Body of pancreas (tissue), 4 donors: ENCODE results near the gene GPN1.

Experiments used
- CTCF ChIP-seq, 7 experiments: fragments of 450-650 bp in 4 of 7; fragments of 200-600 bp in 3 of 7; sonication (generic) in 3 of 7; IDR thresholded peaks; one replicate each; pipeline ENCODE4 v1.5.1; 2016 to 2019; ENCODE audit warnings: antibody characterized with exemption in 7 of 7
- POLR2A ChIP-seq, 3 donors: fragments of 450-650 bp; IDR thresholded peaks; one replicate each; pipeline ENCODE4 v1.6.1; 2016; ENCODE audit warnings: antibody characterized with exemption in 3 of 3, mild to moderate bottlenecking in 2 of 3

GRCh38 chr2:27672723-27673486 is 44.1 kb downstream of the GPN1 start:
- no peak for TF ChIP-seq POLR2A (IDR thresholded peaks at IDR 0.05)
- TF ChIP-seq CTCF (IDR thresholded peaks at IDR 0.05), result no peak
